GM19328 (cell line): ENCODE data around the gene OSBPL7.
A peak's percentile ranks its signal among the peaks of the same experiment; 100 is the strongest.

Source experiments
- ATAC-seq: cut with Tn5 transposase; IDR thresholded peaks from one replicate; pipeline ENCODE4 v1.9.1; 2021; ENCODE audit warnings: mild to moderate bottlenecking, moderate library complexity; ENCODE audit not compliant: unreplicated experiment

OSBPL7 gene

GRCh38 chr17:47847341-47848197, 26.0 kb upstream of the OSBPL7 start:
- ATAC-seq: no peak

GRCh38 chr17:47846716-47847340, 25.2 kb upstream of the OSBPL7 start:
- ATAC-seq: no peak

GRCh38 chr17:47845716-47846075, 24.1 kb upstream of the OSBPL7 start:
- no peak for ATAC-seq

DNA sequence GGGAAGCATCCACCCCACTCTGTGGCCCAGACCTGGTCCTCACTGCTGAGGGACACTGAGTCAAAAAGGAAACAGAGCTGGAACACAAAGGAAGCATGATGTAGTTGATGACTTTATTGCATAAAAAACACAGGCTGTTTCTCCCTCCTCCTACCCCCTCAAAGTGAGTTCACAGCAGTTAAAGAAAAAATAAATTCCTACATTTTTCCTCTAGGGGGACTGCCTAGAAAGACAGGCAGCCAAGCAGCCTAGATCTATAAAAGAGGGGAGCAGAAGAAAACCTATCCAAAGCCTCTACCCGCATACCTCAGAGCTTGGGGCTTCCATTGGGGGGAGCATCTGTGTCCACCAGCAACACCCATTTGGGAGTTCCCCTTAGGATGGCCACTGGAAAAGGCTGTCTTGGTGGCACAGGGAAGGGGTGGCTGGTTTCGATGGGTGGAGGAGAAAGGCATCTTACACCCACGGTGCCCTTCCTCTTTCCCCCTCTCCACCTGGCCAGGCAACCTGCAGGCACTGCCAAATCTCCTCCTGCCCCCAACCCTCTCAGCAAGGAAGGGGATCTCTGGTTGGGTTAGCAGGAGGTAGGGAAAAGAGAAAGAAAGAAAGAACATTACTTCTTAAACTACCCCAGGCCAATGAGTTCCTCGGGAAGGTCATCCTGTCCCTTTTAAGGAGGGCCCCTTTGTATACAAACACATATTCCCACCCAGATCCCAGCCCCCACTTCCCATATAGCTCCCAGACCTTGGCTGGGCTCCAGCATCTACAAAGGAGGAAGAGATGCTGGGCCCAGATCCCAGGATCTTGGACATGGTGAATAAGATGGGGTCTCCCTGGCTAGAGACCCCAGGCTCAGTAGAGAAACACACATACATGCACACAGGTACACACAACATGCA, 23.5 kb upstream of the OSBPL7 start:
- ATAC-seq: no peak

DNA sequence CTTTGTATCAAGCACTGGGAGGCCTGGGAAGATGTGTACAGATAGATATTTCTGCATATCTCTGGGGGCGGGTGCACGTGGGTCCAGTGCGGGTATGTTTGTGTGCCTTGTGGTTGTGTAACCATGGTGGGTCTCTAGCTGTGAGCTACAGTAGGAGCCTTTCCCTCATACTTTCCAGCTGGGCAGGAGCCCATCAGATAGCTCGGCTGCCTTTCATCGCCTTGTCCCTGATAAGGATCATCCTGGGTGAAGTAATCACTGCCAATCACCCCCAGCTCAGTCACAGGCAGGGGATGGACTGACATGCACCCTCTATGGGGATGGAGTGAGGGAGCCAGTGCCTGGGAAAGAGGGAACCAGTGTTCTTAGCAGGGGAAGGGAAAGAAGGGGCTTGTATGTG, 22.6 kb upstream of the OSBPL7 start:
- no peak for ATAC-seq

DNA sequence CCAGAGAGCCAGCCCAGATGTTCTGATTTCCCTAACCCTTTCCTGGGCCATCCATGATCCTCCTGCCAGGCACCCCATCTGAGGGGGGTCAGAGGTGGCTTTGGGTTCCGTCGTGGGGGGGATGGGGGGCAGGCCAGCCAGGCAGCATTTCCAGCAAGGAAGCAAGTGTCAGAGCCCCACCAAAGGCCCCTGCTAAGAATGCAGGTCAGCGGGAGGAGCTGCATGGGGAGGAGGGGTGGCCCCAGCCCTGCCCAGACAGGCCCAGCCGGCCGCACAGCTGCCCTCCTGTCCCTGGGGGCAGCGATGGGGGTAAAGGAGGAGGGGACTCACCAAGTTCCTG, 21.8 kb upstream of the OSBPL7 start:
- ATAC-seq: no peak

GRCh38 chr17:47841488-47842291, 20.1 kb upstream of the OSBPL7 start:
- ATAC-seq: no peak

GRCh38 chr17:47840742-47841487, 19.3 kb upstream of the OSBPL7 start, which contains the start of gene SCRN2:
SCRN2 (minus strand) TSS chr17:47841273; CDS start chr17:47840843, 430 bp downstream.
- ATAC-seq: peak; percentile 65

- ATAC-seq: no peak
Observed at GRCh38 chr17:47840001-47840741, 18.6 kb upstream of the OSBPL7 start.

DNA sequence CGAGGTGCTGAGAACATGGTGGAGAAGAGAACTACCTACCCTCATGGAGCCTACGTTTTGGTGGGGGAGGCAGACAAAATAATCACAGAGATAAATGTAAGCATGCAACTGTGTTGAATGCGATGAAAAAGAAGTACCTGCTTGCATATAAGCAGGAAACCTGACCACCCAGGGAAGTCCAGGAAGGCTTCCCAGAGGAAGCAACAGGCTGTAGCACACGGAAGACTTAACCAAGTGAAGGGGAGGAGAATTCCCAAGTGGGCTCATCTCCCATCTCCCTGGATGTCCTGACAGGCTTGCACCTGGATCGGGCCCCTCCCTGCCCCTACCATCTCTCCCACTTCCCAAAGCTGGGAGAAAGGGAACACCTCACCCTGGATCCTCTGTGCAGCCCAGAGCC, 17.5 kb upstream of the OSBPL7 start:
- no peak for ATAC-seq

DNA sequence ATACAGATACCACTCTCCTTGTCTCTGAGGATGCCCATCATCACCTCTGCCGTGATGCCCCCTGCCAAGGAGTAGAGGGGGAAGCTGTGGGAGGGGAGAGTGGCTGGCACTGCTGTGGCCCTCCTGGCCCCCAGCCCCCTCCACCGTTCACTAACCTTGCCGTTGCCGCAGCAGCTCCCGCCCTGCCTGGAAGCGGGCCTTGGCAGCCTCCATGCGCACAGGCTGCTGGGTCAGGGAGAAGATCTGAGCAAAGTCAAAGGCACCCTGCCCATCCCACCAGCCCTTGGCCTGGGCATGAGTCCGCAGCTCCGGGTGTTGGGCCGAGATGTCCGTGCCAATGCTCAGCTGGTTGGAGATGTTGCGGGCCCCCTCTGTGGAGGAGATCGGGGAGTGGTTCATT, 17.0 kb upstream of the OSBPL7 start:
- no peak for ATAC-seq

- ATAC-seq: no peak
Observed at GRCh38 chr17:47837401-47838039, 15.9 kb upstream of the OSBPL7 start.

GRCh38 chr17:47836601-47837000, 15.0 kb upstream of the OSBPL7 start:
- no peak for ATAC-seq

DNA sequence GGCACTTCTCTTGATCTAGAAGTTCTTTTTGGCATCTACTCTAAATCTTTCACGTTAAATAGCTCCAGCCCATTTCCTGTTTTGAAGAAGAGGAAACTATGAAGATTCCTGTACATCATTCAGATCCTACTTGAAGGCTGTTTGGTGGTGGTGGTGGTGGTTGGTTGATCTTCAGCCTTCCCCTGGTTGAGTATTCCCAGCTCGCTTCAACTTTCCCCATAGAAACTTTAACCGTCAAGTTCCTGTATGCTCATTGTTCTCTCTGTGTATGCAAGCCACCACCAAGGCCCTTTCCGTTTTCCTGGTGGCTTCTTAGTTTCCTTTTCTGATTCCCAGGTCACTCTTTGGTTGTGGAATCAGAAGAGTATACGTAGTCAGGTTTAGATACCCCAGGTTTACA, 13.2 kb upstream of the OSBPL7 start:
- no peak for ATAC-seq

GRCh38 chr17:47831934-47832327, 10.3 kb upstream of the OSBPL7 start:
- no peak for ATAC-seq

GRCh38 chr17:47831003-47831933, 9.7 kb upstream of the OSBPL7 start, which contains the start of the genes LRRC46 and MRPL10:
LRRC46 (plus strand) TSS chr17:47831670; CDS start chr17:47831990, 320 bp downstream.
MRPL10 (minus strand) TSS chr17:47831541; CDS start chr17:47831511, 30 bp downstream.
- peak; percentile 81 for ATAC-seq

DNA sequence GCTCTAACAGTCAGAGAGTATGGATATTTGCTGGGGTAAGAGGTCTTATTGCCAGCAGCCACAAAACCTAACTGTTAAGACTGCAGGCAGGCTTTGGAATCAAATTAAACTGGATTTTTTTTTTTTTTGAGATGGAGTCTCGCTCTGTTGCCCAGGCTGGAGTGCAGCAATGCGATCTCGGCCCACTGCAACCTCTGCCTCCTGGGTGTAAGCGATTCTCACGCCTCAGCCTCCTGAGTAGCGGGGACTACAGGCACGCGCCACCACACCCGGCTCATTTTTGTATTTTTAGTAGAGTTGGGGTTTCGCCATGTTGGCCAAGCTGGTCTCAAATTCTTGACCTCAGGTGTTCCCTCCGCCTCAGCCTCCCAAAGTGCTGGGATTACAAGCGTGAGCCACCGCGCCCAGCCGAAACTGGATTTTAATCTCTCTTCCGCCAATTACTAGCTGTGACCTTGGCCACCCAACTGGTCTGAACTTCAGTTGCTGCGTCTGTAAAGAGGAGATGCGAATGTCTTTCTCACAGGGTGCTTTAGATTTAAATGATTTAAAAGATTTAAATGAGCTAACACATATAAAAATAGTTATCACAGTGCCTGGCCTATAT, 8.9 kb upstream of the OSBPL7 start:
- no peak for ATAC-seq
